Stimulated activated CD8-positive, alpha-beta memory T cell treated with anti-CD3 and anti-CD28 coated beads, Interleukin-7, amount 100 ng/mL, for 1 hour (primary cell): Measurements from ENCODE around the gene LCK.
"Not testable (repeated sequence)": the region's sequence is repeated elsewhere in the genome, so short reads cannot be mapped to it uniquely, and the experiment has no call there.

Source experiments
- DNase-seq, 2 donors: peaks; one replicate each; pipeline ENCODE4 v3.0.0-alpha.2; 2020; ENCODE audit warnings: low read depth in 2 of 2

The LCK gene

GRCh38 chr1:32239790-32240139 lies 11.3 kb upstream of the LCK start:
- DNase-seq, result no peak

- no peak for DNase-seq
Observed at GRCh38 chr1:32240140-32240951, 10.7 kb upstream of the LCK start.

- DNase-seq, result no peak
Observed at GRCh38 chr1:32241001-32241763, 9.9 kb upstream of the LCK start.

GRCh38 chr1:32242341-32242851 lies 8.7 kb upstream of the LCK start:
- no peak for DNase-seq

DNA sequence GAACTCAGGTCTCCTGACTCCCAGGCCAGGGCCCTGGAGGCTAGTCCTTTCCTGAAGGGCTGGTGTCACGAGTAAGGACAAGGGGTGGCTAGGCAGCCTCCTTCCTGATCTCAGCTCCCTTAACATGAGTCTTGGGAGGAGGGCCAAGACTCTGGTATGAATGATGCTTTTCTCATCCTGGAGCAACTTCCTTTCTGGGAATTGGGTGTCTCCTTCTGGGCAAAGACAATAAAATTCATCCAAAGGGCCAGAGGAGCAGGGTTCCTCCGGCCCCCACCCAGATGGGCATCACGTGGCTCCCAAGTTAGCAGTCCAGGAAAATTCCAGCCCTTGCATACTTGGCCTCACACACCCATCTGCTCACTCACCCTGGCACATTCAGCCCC lies 4.2 kb upstream of the LCK start, which contains the start of gene FAM167B:
FAM167B (plus strand) TSS at position 335 of the 386 bp plus-strand sequence. CDS start 200 bp downstream, outside the sequence.
- no peak for DNase-seq

DNA sequence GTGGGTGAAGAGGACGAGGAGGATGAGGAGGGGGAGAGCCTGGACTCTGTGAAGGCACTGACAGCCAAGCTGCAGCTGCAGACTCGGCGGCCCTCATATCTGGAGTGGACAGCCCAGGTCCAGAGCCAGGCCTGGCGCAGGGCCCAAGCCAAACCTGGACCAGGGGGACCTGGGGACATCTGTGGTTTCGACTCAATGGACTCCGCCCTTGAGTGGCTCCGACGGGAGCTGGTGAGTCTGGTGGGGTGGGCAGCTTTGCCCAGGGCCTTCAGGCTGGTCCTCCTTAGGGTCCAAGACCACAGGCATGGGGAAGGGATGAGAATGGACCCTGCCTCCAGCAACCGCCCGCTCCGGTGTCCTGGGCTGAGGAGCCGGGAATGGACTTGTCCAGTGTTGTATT lies 3.6 kb upstream of the LCK start:
- DNase-seq, result no peak

DNA sequence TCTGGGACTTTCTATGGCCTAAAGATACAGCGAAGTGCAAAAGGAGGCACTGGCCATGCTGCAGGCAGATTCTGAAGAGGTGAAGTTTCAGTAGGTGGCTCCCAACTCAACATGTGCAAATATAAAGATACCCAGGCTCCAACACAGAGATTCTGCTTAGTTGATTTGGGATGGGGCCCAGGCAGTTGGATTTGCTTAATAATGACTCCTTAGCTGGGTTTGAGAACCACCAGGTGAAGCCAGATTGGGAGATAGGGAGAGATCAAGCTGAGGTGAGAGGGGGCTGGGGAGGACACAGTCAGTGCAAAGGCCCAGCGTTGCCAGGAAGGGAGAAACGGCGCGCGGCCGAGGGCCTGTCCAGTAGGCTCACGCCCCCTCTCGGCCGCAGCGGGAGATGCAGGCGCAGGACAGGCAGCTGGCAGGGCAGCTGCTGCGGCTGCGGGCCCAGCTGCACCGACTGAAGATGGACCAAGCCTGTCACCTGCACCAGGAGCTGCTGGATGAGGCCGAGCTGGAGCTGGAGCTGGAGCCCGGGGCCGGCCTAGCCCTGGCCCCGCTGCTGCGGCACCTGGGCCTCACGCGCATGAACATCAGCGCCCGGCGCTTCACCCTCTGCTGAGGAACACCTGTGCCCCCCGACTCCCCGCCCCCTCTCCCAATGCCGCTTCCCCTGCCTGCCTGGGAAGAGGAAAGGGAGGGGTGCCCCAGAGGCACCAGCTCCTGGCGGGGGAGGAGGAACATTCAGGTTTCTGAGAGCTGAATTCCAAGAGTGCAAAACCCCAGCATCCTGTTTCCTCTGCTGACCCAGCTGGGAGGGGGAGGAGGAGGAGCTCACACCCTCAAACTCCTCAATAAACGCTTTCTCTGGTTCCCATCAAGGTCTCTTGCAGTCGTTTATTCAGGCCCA lies 2.8 kb upstream of the LCK start:
- DNase-seq, result peak; percentile 45 to 59

GRCh38 chr1:32249831-32250525 lies 1.1 kb upstream of the LCK start:
- DNase-seq, result peak; percentile 54 to 57

DNA sequence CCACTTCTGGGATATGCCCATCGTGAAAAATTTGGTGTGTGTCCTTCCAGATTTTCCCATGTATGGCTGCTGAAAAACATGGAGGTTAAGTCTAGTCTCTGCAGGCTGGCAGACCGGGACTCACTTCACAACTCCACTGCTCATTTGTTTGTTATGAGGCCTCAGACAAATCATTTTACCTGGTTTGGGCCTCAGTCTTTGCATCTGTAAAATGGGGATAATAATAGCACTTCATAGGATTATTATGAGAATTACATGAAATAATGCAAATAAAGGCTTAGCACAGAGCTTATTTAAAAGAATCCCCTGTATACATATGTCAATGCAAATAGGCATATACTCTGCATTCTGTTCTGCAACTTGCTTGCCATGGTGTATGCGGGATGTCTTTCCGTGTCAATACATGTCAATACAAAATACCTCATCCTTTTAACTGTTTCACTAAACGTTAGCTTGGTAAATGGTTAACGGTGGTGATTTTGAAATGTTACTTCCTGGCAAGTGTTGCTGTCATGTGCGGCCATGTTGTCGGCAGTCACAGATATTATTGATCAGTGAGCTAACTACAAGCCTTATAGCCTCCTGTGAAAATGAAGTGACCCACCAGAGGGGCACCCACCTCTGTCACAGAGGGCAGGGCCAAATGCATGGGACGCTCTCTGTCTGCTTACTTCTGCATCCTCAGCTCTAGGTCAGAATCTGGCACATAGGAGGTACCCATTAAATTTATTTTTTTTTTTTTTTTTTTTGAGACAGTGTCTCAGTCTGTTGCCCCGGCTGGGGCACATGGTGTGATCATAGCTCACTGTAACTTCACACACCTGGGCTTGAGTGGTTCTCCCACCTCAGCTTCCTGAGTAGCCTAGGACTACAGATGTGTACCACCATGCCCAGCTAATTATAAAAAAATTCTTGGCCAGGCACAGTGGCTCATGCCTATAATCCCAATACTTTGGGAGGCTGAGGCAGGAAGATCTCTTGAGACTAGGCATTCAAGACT lies 4.3 kb downstream of the LCK start:
- DNase-seq, result no peak

GRCh38 chr1:32256473-32257226 lies 5.6 kb downstream of the LCK start:
- DNase-seq, result no peak

GRCh38 chr1:32257227-32257508 lies 6.1 kb downstream of the LCK start:
- DNase-seq, result no peak

DNA sequence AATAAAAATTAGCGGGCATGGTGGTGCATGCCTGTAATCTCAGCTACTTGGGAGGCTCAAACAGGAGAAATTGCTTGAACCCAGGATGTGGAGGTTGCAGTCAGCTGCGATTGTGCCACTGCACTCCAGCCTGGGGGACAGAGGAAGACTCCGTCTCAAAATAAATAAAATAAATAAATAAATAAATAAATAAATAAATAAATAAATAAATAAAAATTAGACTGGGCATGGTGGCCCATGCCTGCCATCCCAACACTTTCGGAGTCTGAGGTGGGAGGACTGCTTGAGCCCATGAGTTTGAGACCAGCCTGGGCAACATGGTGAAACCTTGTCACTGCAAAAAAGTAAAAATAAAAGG lies 12.2 kb downstream of the LCK start:
- DNase-seq, result not testable (repeated sequence)

DNA sequence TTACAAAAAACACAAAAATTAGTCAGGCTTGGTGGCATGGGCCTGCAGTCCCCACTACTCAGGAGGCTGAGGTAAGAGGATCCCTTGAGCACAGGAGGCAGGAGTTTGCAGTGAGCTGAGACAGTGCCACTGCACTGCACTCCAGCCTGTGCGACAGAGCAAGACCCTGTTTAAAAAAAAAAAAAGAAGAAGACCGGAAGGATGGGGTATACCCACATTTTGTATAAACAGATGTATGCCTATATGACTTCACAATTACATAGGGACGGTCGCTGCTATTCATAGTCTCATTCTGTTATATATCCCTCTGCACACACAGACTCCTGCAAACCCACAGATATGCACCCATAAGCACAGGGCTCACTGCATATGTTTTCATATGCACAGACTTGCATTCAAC lies 12.7 kb downstream of the LCK start:
- no peak for DNase-seq

- no peak for DNase-seq
Observed at GRCh38 chr1:32265846-32266245, 14.8 kb downstream of the LCK start.

GRCh38 chr1:32266921-32267591 lies 16.0 kb downstream of the LCK start:
- DNase-seq, result no peak

- DNase-seq, result no peak
Observed at GRCh38 chr1:32269744-32270143, 18.7 kb downstream of the LCK start.

DNA sequence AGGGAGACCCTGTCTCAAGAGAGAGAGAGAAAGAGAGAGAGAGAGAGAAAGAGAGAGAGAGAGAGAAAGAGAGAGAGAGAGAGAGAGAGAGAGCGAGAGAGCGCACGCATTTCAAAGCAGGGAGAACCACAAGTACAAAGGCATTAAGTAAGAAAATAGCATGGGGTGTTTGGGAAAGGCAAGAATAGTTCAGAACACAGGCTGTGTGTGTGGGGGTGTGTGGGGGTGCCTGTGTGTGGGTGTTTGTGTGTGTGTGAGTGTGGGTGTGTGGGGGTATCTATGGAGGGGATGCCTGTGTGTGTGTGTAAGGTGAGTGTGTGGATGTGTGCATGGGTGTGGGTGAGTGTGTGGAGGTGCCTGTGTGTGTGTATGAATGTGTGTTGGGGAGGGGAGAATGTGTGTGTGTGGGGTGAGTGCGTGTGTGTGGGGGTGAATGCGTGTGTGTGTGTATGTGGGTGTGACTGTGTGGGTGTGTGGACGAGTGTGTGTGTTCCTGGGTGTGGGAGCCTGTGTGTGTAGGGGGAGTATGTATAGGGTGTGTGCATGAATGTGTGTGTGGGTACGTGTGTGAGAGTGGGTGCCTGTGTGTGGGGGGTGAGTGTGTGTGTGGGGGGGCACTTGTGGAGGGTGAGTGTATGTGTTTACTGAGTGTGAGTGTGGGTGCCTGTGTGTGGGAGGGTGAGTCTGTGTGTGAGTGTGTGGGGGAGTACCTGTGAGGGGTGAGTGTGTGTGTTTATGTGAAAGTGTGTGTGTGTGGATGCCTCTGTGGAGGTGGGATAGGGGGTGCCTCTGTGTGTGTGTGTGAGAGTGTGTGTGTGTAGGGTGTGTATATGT lies 21.7 kb downstream of the LCK start:
- DNase-seq, result no peak
